Activated CD8-positive, alpha-beta memory T cell treated with anti-CD3 and anti-CD28 coated beads, Interleukin-2, amount 10 ng/mL, durations not matched to agents 7 days and 5 days (primary cell): Measurements from ENCODE around the gene DMRT3. TPM values are rescaled to one million over a fixed set of nuclear protein-coding genes. Genes with fewer than 3 reads are reported as not detected.

Source experiments
- ATAC-seq: fragments of 150-1000 bp; cut with Tn5 transposase; one replicate; pipeline ENCODE4 v1.10.0; 2021; ENCODE audit warnings: moderate library complexity
- CTCF ChIA-PET: fragments of 350-600 bp; sonication (Branson Sonifier 250); formaldehyde crosslinking; loops from one replicate; lab custom pipeline; 2021; ENCODE audit warnings: antibody characterized with exemption; lab: Charles Lee
- DNase-seq: peaks from one replicate; pipeline ENCODE4 v3.0.0-alpha.2; 2020
- H3K27ac Mint-ChIP-seq: one replicate; pipeline ENCODE4 v1.8.0; 2021; ENCODE audit warnings: mild to moderate bottlenecking, mixed read lengths
- H3K27me3 Mint-ChIP-seq: one replicate; pipeline ENCODE4 v1.8.0; 2021; ENCODE audit warnings: mixed read lengths
- H3K36me3 Mint-ChIP-seq: one replicate; pipeline ENCODE4 v1.8.0; 2021; ENCODE audit warnings: mild to moderate bottlenecking, mixed read lengths
- H3K4me1 Mint-ChIP-seq: one replicate; pipeline ENCODE4 v1.8.0; 2021; ENCODE audit warnings: mixed read lengths
- H3K4me3 Mint-ChIP-seq: one replicate; pipeline ENCODE4 v1.8.0; 2021; ENCODE audit warnings: mild to moderate bottlenecking, moderate library complexity, mixed read lengths
- H3K9me3 Mint-ChIP-seq: one replicate; pipeline ENCODE4 v1.8.0; 2022; ENCODE audit warnings: low read depth, mixed read lengths
- total RNA-seq, 2 experiments: library from RNA; stranded (reverse); gene quantifications; one replicate each; pipeline ENCODE4 v1.2.3, GENCODE V29; 2021

Gene DMRT3
- total RNA-seq, 2 experiments from 2014 or later, result not detected

- CTCF ChIA-PET, result interaction anchor here (1.0 kb wide), 3 partner anchors 21 to 79 kb away, joined by 3 to 4 read pairs (median 3); no protein-coding TSS in a partner anchor
- Mint-ChIP-seq H3K9me3 (no peaks in the 10 kb centered on the region), H3K4me3 (no peak overlapping the region), H3K27ac (no peak overlapping the region), H3K27me3 (peaks cover 86% of the 10 kb centered on the region), H3K36me3 (peaks cover 10% of the 10 kb centered on the region), H3K4me1 (peaks cover 12% of the 10 kb centered on the region)
- no peak for ATAC-seq
- DNase-seq, result no peak
Observed at GRCh38 chr9:974031-974995, 2.1 kb upstream of the DMRT3 start.

GRCh38 chr9:974996-975739, 1.3 kb upstream of the DMRT3 start:
- Mint-ChIP-seq H3K36me3 (peaks cover 9% of the 10 kb centered on the region), H3K4me1 (peaks cover 11% of the 10 kb centered on the region), H3K4me3 (no peak overlapping the region), H3K27me3 (peaks cover 87% of the 10 kb centered on the region), H3K27ac (peak overlapping the region; percentile 63), H3K9me3 (no peaks in the 10 kb centered on the region)
- no peak for ATAC-seq
- no peak for DNase-seq
- CTCF ChIA-PET, result interaction anchor here (1.0 kb wide), 2 partner anchors 20 to 25 kb away, joined by 3 to 4 read pairs; no protein-coding TSS in a partner anchor

DNA sequence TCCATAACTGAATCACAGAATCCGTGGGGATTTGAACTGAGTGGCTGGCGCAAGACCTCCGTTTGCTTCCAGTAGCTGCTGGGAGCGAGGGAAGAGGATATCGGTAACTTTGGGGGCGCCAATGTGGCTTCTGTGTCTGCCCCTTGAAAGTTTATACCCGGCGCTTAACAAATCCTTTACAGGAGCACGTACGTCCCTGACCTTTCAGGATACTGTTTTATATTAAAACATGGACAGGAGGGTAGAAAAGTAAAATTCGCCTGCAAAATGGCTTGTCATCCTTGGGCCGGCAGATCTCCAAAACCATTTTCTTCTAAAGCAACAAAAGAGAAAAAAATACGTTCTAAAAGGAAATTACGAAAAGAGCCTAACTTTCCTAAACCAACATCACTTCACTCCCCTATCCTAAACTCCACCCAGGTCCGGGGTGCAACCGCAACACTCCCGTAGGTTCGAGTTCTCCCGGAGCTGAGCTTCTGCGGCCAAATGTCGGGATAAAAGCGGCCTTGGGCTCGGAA, 656 bp upstream of the DMRT3 start:
- CTCF ChIA-PET, result no interaction called here
- DNase-seq (no peak), ATAC-seq (no peak)
- no peak overlapping the region for H3K4me3 Mint-ChIP-seq
- H3K4me1 Mint-ChIP-seq, result peaks cover 10% of the 10 kb centered on the region
- peaks cover 6% of the 10 kb centered on the region for H3K36me3 Mint-ChIP-seq
- peaks cover 85% of the 10 kb centered on the region for H3K27me3 Mint-ChIP-seq
- H3K9me3 Mint-ChIP-seq, result no peaks in the 10 kb centered on the region
- H3K27ac Mint-ChIP-seq, result peak overlapping the region; percentile 63

DNA sequence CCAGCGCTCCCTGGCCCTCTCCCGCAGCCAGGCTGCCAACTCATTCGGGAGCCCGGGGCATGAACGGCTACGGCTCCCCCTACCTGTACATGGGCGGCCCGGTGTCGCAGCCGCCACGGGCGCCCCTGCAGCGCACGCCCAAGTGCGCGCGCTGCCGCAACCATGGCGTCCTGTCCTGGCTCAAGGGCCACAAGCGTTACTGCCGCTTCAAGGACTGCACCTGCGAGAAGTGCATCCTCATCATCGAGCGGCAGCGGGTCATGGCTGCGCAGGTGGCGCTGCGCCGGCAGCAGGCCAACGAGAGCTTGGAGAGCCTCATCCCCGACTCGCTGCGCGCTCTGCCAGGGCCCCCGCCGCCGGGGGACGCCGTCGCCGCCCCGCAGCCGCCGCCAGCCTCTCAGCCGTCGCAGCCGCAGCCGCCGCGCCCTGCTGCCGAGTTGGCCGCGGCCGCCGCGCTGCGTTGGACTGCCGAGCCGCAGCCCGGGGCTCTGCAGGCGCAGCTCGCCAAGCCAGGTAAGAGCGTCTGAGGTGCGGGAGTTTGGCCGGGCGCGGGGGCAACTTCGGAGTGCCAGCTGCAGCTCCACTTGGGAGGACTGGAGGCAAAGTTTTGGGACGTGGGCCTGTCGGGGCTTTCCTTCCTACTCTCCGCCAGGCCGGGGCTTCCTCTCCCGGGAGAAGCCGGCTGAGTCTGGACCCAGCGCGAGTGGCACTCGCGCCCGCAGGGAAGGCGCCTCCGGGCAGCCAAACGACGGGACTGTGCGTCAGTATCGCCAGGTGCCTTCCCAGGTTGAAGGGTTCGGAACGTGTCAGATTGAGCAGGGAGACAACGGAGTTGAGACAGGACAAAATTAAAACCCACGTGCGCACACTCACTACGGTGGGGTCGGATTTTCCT, 735 bp downstream of the DMRT3 start:
- Mint-ChIP-seq H3K27ac (no peak overlapping the region), H3K4me3 (no peak overlapping the region), H3K27me3 (peaks cover 88% of the 10 kb centered on the region), H3K4me1 (peaks cover 10% of the 10 kb centered on the region), H3K36me3 (peaks cover 6% of the 10 kb centered on the region), H3K9me3 (no peaks in the 10 kb centered on the region)
- ATAC-seq, result no peak
- CTCF ChIA-PET, result interaction anchor here (1.4 kb wide), 1 partner anchor 82 kb away, joined by 5 read pairs; no protein-coding TSS in a partner anchor
- DNase-seq, result no peak

DNA sequence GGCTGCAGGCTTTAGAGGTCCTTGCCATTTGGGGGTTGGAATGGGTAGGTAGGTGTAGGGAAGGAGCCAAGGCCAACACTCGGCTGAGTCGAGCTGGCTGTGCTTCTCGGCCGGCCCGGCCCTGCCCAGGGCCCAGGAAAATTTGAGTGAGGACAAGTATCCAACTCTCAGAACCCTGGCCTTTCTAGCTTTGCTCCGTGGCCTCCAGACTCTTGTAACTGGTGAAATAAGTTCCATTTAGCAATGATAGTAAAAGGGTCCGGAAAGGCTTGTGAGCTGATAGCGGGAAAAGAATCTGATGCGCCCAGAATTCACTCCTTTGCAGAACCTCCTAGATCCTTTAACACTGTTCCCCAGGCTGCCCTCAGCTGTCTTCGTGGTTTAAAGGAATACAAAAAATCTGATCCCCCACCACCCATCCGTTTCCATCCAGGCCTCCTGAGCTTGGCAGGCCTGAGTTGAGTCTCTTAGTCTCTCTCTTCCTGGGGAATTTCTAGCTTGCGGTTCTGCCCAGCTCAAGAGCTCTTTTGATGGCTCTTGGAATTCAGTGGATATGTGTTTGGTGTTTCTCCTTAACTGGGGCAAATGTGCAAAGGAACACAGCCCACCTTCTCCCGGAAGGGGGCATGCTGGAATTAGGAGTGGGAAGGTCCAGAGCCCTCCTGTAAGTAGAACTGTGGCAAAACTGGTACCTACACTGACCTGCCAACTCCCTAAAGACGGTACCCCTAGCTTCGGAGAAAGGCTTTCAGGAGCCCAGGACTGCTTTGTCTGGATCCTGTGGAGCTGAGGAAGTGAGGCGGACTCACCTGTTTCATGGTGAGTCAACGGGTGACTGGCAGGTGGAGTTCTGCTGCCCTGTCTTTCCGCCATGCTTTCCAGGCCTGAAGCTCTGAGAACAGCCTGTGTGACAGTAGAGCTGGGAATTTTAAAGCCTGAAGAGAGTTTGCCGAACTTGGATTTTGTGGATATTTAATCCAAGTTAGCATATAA, 1.7 kb downstream of the DMRT3 start:
- DNase-seq, result no peak
- CTCF ChIA-PET, result interaction anchor here (1.2 to 2.4 kb wide), 3 partner anchors 27 to 83 kb away, joined by 3 to 5 read pairs (median 5); no protein-coding TSS in a partner anchor
- Mint-ChIP-seq H3K4me3 (no peak overlapping the region), H3K27ac (peak overlapping the region; percentile 28), H3K9me3 (no peaks in the 10 kb centered on the region), H3K27me3 (peaks cover 88% of the 10 kb centered on the region), H3K4me1 (peaks cover 10% of the 10 kb centered on the region), H3K36me3 (peaks cover 6% of the 10 kb centered on the region)
- ATAC-seq, result no peak

GRCh38 chr9:979983-980382, 3.5 kb downstream of the DMRT3 start:
- H3K4me1 Mint-ChIP-seq, result peaks cover 4% of the 10 kb centered on the region
- no peak for DNase-seq
- CTCF ChIA-PET, result interaction anchor here (2.4 to 2.9 kb wide), 2 partner anchors 25 to 86 kb away, joined by 5 to 7 read pairs; no protein-coding TSS in a partner anchor

GRCh38 chr9:980640-981039, 4.2 kb downstream of the DMRT3 start:
- CTCF ChIA-PET, result interaction anchor here (1.3 to 2.9 kb wide), 2 partner anchors 29 to 87 kb away, joined by 3 to 7 read pairs; no protein-coding TSS in a partner anchor
- H3K4me1 Mint-ChIP-seq, result peaks cover 4% of the 10 kb centered on the region
- no peaks in the 10 kb centered on the region for H3K9me3 Mint-ChIP-seq

More at GRCh38 chr9:979983-980382, 3.5 kb downstream of the DMRT3 start:
- H3K9me3 Mint-ChIP-seq, result no peaks in the 10 kb centered on the region
- H3K27ac Mint-ChIP-seq, result no peak overlapping the region
- ATAC-seq, result no peak
- H3K36me3 Mint-ChIP-seq, result peaks cover 3% of the 10 kb centered on the region
- H3K27me3 Mint-ChIP-seq, result peaks cover 81% of the 10 kb centered on the region
- no peak overlapping the region for H3K4me3 Mint-ChIP-seq

GRCh38 chr9:981491-981898, 5.0 kb downstream of the DMRT3 start:
- no peaks in the 10 kb centered on the region for H3K4me1 Mint-ChIP-seq
- CTCF ChIA-PET, result interaction anchor here (1.3 to 2.9 kb wide), 2 partner anchors 28 to 88 kb away, joined by 3 to 7 read pairs; no protein-coding TSS in a partner anchor
- no peak overlapping the region for H3K27ac Mint-ChIP-seq
- no peak overlapping the region for H3K4me3 Mint-ChIP-seq
- ATAC-seq (no peak), DNase-seq (no peak)
- no peaks in the 10 kb centered on the region for H3K9me3 Mint-ChIP-seq
- no peaks in the 10 kb centered on the region for H3K36me3 Mint-ChIP-seq
- H3K27me3 Mint-ChIP-seq, result peaks cover 78% of the 10 kb centered on the region

More at GRCh38 chr9:980640-981039, 4.2 kb downstream of the DMRT3 start:
- ATAC-seq, result no peak
- Mint-ChIP-seq H3K4me3 (no peak overlapping the region), H3K27me3 (peaks cover 76% of the 10 kb centered on the region), H3K36me3 (peaks cover 3% of the 10 kb centered on the region), H3K27ac (no peak overlapping the region)
- no peak for DNase-seq

DNA sequence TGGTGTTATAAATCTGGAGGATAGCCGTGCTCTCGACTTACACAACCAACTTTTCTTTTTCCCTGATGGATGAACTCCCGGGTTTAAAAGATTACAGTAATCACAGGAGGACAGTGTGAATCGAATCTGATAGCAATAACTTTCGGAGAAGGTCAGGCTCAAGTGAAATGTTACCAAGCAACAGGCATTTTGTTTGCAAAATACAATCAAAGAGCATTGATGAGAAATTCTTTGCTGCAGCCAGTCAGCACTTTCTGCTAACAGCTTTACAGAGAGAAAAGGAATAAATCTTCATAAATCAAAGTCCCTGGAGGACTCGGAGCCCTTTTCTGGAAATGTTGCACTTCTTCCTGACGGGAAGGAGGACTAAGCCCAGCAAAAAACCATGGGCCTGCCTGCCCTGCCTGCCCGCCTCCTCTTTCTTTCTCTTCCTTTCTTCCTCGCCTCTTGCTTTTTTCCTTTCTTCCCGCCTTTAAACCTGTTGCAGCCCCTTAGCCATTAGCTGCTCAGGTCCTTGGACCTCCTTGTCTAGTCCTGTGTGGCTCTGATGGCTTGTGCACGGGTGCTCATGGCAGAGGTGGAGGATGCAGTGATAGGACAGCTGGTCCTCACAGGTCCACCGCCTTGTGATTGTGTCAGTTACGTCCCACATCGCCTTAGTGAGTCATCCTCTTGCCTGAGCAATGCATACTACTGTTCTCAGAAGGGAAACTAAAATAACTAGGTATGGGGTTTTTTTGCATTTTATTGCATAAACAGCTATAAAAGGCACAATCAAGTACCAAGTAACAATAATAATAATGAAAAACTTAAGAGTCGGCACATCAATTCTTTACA, 6.2 kb downstream of the DMRT3 start:
- no peak overlapping the region for H3K27ac Mint-ChIP-seq
- ATAC-seq (no peak), DNase-seq (no peak)
- no peak overlapping the region for H3K4me3 Mint-ChIP-seq
- H3K4me1 Mint-ChIP-seq, result no peaks in the 10 kb centered on the region
- H3K9me3 Mint-ChIP-seq, result no peaks in the 10 kb centered on the region
- peaks cover 84% of the 10 kb centered on the region for H3K27me3 Mint-ChIP-seq
- no peaks in the 10 kb centered on the region for H3K36me3 Mint-ChIP-seq
- CTCF ChIA-PET, result interaction anchor here (2.9 kb wide), 1 partner anchor 89 kb away, joined by 7 read pairs; no protein-coding TSS in a partner anchor

GRCh38 chr9:994005-994404, 17.6 kb downstream of the DMRT3 start:
- CTCF ChIA-PET, result no interaction called here
- no peak overlapping the region for H3K4me3 Mint-ChIP-seq

More at GRCh38 chr9:994005-994404, 17.6 kb downstream of the DMRT3 start:
- no peaks in the 10 kb centered on the region for H3K36me3 Mint-ChIP-seq
- H3K27me3 Mint-ChIP-seq, result peaks cover 34% of the 10 kb centered on the region
- DNase-seq (no peak), ATAC-seq (no peak)
- H3K4me1 Mint-ChIP-seq, result peaks cover 6% of the 10 kb centered on the region
- H3K27ac Mint-ChIP-seq, result no peak overlapping the region
- H3K9me3 Mint-ChIP-seq, result no peaks in the 10 kb centered on the region
